AG04449 (cell line): ENCODE results near the gene KIAA1328.

ENCODE experiments used
- CTCF ChIA-PET: fragments of 350-600 bp; formaldehyde crosslinking; extraction: SDS; loops from one replicate; lab custom pipeline; 2021; ENCODE audit warnings: antibody characterized with exemption; lab: Yijun Ruan, JAX
- POLR2A ChIA-PET: fragments of 400-600, 350-600 bp; formaldehyde crosslinking; extraction: SDS; loops from one replicate; lab custom pipeline; 2020; ENCODE audit warnings: antibody characterized with exemption, inconsistent platforms; lab: Yijun Ruan, JAX
- DNase-seq: peaks from one replicate; pipeline ENCODE4 v3.0.0-alpha.2; 2010; ENCODE audit warnings: low read depth, low spot score
- H3K4me3 ChIP-seq: 2 replicates; pipeline ENCODE4 v1.5.1; 2011; ENCODE audit warnings: low read depth, mild to moderate bottlenecking, control low read depth, low read length
- CTCF ChIP-seq: IDR thresholded peaks from one replicate; pipeline ENCODE4 v1.5.1; 2011; ENCODE audit warnings: mild to moderate bottlenecking, moderate library complexity, low read length, control low read depth, inconsistent platforms; ENCODE audit not compliant: insufficient read depth; ENCODE audit errors: missing control alignments

Gene KIAA1328

GRCh38 chr18:36798738-36799473 is 30.0 kb upstream of the KIAA1328 start:
- H3K4me3 ChIP-seq: no peak overlapping the region
- ChIA-PET CTCF (interaction anchor here (1.4 to 4.4 kb wide), 3 partner anchors 10 to 111 kb away, joined by 4 to 46 read pairs (median 8); no protein-coding TSS in a partner anchor), POLR2A (interaction anchor here (0.6 kb wide), 1 partner anchor 9 kb away, joined by 3 read pairs; no protein-coding TSS in a partner anchor)
- no peak for TF ChIP-seq CTCF
- DNase-seq: no peak

- ChIA-PET CTCF (no interaction called here), POLR2A (no interaction called here)
- no peak for DNase-seq
- H3K4me3 ChIP-seq: no peak overlapping the region
- no peak for TF ChIP-seq CTCF
These were observed 23.8 kb upstream of the KIAA1328 start for GRCh38 chr18:36805105-36805504.

- CTCF ChIA-PET: interaction anchor here (0.6 to 4.9 kb wide), 18 partner anchors 9 to 1572 kb away, joined by 3 to 46 read pairs (median 4); partner anchors contain the start of genes KIAA1328 and TPGS2
- POLR2A ChIA-PET: interaction anchor here (0.8 kb wide), 1 partner anchor 9 kb away, joined by 3 read pairs; no protein-coding TSS in a partner anchor
These were observed 20.2 kb upstream of the KIAA1328 start for GRCh38 chr18:36808681-36809080.

GRCh38 chr18:36809590-36810381 is 19.1 kb upstream of the KIAA1328 start:
- TF ChIP-seq CTCF: peak; percentile 73
- H3K4me3 ChIP-seq: no peak overlapping the region
- POLR2A ChIA-PET: interaction anchor here (0.6 kb wide), 1 partner anchor 19 kb away, joined by 3 read pairs; the partner anchor contains the start of gene TPGS2
- peak; percentile 29 for DNase-seq
- CTCF ChIA-PET: interaction anchor here (0.6 to 4.9 kb wide), 26 partner anchors 8 to 715 kb away, joined by 3 to 46 read pairs (median 6); partner anchors contain the start of genes KIAA1328 and TPGS2

More at GRCh38 chr18:36808681-36809080, 20.2 kb upstream of the KIAA1328 start:
- no peak overlapping the region for H3K4me3 ChIP-seq
- DNase-seq: peak; percentile 63
- no peak for TF ChIP-seq CTCF

- TF ChIP-seq CTCF: no peak
- POLR2A ChIA-PET: no interaction called here
- CTCF ChIA-PET: interaction anchor here (0.8 to 4.9 kb wide), 13 partner anchors 9 to 715 kb away, joined by 3 to 46 read pairs (median 6); partner anchors contain the start of genes KIAA1328 and TPGS2
- DNase-seq: no peak
- no peak overlapping the region for H3K4me3 ChIP-seq
These were observed 17.5 kb upstream of the KIAA1328 start for GRCh38 chr18:36811430-36811829.
